AG09309 (cell line): ENCODE results near the gene ARHGAP26.

ENCODE experiments used
- DNase-seq: peaks from one replicate; pipeline ENCODE4 v3.0.0-alpha.2; 2010; ENCODE audit warnings: low read depth
- H3K4me3 ChIP-seq: 2 replicates; pipeline ENCODE4 v1.5.1; 2011; ENCODE audit warnings: mild to moderate bottlenecking, low read depth, low read length, moderate library complexity; ENCODE audit not compliant: control insufficient read depth
- TF ChIP-seq, protein P1 (sequence below): IDR thresholded peaks from 2 replicates; pipeline ENCODE4 v1.5.1; 2011; ENCODE audit warnings: mild to moderate bottlenecking, low read depth, low read length, inconsistent platforms; ENCODE audit not compliant: insufficient read depth, control insufficient read depth; ENCODE audit errors: missing control alignments

ARHGAP26 gene

GRCh38 chr5:143052967-143053682 lies 282.9 kb downstream of the ARHGAP26 start:
- TF ChIP-seq, protein P1, sequence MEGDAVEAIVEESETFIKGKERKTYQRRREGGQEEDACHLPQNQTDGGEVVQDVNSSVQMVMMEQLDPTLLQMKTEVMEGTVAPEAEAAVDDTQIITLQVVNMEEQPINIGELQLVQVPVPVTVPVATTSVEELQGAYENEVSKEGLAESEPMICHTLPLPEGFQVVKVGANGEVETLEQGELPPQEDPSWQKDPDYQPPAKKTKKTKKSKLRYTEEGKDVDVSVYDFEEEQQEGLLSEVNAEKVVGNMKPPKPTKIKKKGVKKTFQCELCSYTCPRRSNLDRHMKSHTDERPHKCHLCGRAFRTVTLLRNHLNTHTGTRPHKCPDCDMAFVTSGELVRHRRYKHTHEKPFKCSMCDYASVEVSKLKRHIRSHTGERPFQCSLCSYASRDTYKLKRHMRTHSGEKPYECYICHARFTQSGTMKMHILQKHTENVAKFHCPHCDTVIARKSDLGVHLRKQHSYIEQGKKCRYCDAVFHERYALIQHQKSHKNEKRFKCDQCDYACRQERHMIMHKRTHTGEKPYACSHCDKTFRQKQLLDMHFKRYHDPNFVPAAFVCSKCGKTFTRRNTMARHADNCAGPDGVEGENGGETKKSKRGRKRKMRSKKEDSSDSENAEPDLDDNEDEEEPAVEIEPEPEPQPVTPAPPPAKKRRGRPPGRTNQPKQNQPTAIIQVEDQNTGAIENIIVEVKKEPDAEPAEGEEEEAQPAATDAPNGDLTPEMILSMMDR: no peak
- no peak overlapping the region for H3K4me3 ChIP-seq
- no peak for DNase-seq

DNA sequence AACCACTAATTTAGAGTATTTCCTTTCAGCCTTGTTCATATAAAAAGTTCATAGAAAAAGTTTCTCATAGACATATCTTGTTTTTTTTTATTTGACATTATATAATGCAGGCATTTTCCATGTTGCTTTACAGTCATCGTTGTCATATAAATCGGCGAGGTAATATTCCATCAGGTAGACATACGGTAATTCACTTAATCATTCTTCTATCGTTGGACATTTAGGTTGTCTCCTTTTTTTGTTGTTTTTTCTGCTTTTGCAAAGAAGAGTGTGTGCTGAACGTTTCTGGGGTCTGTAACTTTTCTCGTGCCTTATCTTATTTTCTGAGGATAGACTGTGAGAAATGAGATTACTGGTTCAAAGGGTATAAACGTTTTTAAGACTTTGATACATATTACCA lies 283.6 kb downstream of the ARHGAP26 start:
- H3K4me3 ChIP-seq: no peak overlapping the region
- TF ChIP-seq, protein P1: no peak
- DNase-seq: no peak

GRCh38 chr5:143054480-143054941 lies 284.3 kb downstream of the ARHGAP26 start:
- TF ChIP-seq, protein P1: no peak
- DNase-seq: no peak

DNA sequence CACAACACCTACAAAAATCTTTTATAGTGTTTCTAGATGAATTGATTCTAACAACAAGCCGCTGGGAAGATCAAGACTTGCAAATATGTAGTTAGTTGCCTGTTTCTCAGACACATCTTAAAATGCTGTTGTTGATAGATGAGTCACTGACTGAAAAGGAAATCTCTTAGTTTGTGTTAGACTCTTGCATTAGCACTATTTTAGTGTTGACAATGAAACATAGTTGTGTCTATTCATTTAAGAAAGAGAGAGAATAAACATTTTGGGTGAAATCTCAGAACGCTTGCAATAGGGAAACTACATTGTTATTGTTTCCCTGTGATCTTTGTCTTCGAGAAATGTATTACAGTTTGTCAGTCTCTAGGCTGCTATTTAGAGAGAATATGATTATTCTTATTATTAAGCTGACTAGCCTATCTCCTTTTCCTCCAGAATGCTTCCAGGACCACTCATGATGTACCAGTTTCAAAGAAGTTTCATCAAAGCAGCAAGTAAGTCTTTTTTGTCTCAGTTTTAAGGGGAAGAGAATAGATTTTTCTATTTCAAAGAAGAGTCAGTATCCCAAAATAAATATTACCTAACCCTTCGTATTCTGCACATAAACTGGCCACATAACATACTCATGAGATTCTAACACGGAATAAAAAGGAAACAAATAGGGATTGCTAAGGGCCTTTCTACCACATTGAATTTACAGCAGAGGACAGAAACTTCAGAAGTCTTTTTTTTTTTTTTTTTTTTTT lies 285.6 kb downstream of the ARHGAP26 start:
- TF ChIP-seq, protein P1: no peak
- H3K4me3 ChIP-seq: no peak overlapping the region
- no peak for DNase-seq

More at GRCh38 chr5:143054480-143054941, 284.3 kb downstream of the ARHGAP26 start:
- H3K4me3 ChIP-seq: no peak overlapping the region

DNA sequence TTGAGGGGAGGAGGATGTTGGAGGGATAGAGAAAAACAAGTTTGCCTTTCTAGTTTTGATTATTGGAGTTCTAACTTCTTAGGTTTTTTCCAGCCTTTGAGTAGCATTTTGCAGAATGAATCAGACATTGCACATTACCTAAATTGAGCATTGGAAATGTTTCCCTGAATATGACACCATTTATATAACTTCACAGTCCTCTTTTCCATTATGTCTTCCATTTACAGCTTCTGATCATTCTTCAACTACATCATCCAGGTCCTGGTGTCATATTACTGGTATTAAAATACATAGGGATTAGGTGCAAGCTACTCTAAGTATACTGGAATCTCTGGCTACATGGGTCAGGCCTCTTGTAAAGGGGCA lies 286.1 kb downstream of the ARHGAP26 start:
- H3K4me3 ChIP-seq: no peak overlapping the region
- TF ChIP-seq, protein P1: no peak
- no peak for DNase-seq

GRCh38 chr5:143056792-143057579 lies 286.8 kb downstream of the ARHGAP26 start:
- H3K4me3 ChIP-seq: no peak overlapping the region
- DNase-seq: no peak
- TF ChIP-seq, protein P1: no peak
